Lower lobe of right lung (tissue), 2 donors: ENCODE measurements around the gene TCF7L1. TPM values are rescaled to one million over a fixed set of nuclear protein-coding genes. Genes with fewer than 3 reads are reported as not detected.
"Not testable (repeated sequence)": the region's sequence is repeated elsewhere in the genome, so short reads cannot be mapped to it uniquely, and the experiment has no call there.

Experiments used
- ATAC-seq, 2 donors: fragments of 200-7000 bp; cut with Tn5 transposase; one replicate each; pipeline ENCODE4 v1.9.1; 2020 to 2022; ENCODE audit warnings: mild to moderate bottlenecking in 2 of 2, moderate library complexity in 2 of 2
- DNase-seq: peaks from one replicate; pipeline ENCODE4 v3.0.0-alpha.2; 2020
- H3K27ac ChIP-seq: fragments of 200-600 bp; one replicate; pipeline ENCODE4 v1.8.0; 2022
- H3K27me3 ChIP-seq: fragments of 200-600 bp; one replicate; pipeline ENCODE4 v1.8.0; 2022; ENCODE audit warnings: low read depth
- H3K36me3 ChIP-seq: fragments of 200-600 bp; one replicate; pipeline ENCODE4 v1.8.0; 2022; ENCODE audit warnings: mild to moderate bottlenecking
- H3K4me1 ChIP-seq: fragments of 200-600 bp; one replicate; pipeline ENCODE4 v1.8.0; 2022
- H3K4me3 ChIP-seq: fragments of 200-600 bp; one replicate; pipeline ENCODE4 v1.8.0; 2022; ENCODE audit warnings: mild to moderate bottlenecking
- H3K9me3 ChIP-seq: fragments of 200-600 bp; one replicate; pipeline ENCODE4 v1.8.0; 2022
- intact Hi-C: fragments of 100-400 bp; cut with DNase I; formaldehyde crosslinking; loops from one replicate; pipeline ENCODE4 v1.11.0; 2022
- total RNA-seq: library from RNA; stranded (reverse); fragmentation: NEBNext Ultra II Directional; extraction: Animal tissue kit (Norgen Biotek cat#: 25700); gene quantifications from one replicate; pipeline ENCODE4 v1.2.1, GENCODE V29; 2021
- TF ChIP-seq, protein P1 (sequence below): fragments of 200-600 bp; IDR thresholded peaks from one replicate; pipeline ENCODE4 v1.8.0; 2022; ENCODE audit warnings: antibody characterized with exemption, mild to moderate bottlenecking
- donor health status: DM: no; HTN: yes; CAD: no; lungs with severe emphysema.

Gene TCF7L1
- total RNA-seq, 1 donor from 2014 or later = 17.1 TPM

DNA sequence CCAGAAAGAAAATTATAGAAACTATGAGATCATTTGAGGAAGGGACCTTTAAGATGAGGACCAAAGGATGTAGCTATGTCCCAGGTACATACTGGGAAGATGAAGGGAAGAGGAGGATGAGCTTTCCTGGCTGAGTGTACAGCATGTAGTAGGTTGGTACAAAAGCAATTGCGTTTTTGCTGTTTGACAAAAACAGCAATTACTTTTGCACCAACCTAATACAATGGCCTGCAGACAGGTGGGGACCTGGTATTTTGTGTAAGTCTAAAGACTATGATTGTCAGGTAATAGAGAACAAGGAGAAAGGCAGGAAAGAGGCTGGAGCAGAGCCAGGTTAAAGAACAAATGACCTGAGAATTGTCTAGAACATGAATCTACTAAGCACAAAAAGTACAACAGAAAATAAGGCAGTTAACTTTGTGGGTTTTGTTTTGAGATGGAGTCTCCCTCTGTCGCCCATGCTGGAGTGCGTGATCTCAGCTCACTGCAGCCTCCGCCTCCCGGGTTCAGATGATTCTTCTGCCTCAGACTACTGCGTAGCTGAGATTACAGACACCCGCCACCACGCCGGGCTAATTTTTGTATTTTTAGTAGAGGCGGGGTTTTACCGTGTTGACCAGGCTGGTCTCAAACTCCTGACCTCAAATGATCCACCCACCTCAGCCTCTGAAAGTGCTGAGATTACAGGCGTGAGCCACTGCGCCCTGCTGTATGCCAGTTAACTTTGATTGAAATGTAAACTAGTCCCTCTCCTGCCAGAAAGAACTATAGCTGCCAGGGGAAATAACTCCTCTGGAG, 197.8 kb downstream of the TCF7L1 start:
- H3K9me3 ChIP-seq = no peaks in the 10 kb centered on the region
- no peaks in the 10 kb centered on the region for H3K27me3 ChIP-seq
- H3K36me3 ChIP-seq = peaks cover 4% of the 10 kb centered on the region
- no peak overlapping the region for H3K27ac ChIP-seq
- DNase-seq = no peak
- H3K4me1 ChIP-seq = peaks cover 8% of the 10 kb centered on the region
- intact Hi-C loops = no loop called here
- no peak for ATAC-seq
- no peak overlapping the region for H3K4me3 ChIP-seq
- TF ChIP-seq, protein P1, sequence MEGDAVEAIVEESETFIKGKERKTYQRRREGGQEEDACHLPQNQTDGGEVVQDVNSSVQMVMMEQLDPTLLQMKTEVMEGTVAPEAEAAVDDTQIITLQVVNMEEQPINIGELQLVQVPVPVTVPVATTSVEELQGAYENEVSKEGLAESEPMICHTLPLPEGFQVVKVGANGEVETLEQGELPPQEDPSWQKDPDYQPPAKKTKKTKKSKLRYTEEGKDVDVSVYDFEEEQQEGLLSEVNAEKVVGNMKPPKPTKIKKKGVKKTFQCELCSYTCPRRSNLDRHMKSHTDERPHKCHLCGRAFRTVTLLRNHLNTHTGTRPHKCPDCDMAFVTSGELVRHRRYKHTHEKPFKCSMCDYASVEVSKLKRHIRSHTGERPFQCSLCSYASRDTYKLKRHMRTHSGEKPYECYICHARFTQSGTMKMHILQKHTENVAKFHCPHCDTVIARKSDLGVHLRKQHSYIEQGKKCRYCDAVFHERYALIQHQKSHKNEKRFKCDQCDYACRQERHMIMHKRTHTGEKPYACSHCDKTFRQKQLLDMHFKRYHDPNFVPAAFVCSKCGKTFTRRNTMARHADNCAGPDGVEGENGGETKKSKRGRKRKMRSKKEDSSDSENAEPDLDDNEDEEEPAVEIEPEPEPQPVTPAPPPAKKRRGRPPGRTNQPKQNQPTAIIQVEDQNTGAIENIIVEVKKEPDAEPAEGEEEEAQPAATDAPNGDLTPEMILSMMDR = no peak

DNA sequence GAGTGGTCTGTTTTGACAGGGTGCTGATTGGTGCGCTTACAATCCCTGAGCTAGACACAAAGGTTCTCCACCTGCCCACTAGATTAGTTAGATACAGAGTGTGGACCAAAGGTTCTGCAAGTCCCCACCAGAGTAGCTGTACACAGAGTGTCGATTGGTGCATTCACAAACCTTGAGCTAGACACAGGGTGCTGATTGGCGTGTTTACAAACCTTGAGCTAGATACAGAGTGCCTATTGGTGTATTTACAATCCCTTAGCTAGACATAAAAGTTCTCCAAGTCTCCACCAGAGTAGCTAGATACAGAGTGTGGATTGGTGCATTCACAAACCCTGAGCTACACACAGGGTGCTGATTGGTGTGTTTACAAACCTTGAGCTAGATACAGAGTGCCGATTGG, 200.7 kb downstream of the TCF7L1 start:
- not testable (repeated sequence) for H3K4me3 ChIP-seq

DNA sequence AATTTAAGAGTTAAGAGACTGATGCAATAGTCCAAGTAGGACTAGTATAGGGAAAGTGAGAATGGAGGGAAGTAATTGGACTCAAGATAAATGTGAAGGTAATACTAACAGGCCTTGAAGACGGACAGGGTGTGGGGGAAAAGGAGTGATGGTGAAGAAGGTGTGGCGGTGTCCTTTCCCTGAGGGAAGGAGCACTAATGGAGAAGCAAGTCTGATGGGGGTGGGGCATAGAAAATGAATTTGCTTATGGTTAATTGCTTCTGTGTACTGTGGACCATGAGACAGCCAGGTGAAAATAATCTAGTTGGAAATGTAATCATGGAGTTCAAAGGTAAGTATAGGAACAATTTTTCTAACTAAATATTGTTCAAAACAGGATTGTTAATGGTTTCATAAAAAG, 201.7 kb downstream of the TCF7L1 start:
- Histone ChIP-seq H3K36me3 (no peaks in the 10 kb centered on the region), H3K9me3 (no peaks in the 10 kb centered on the region), H3K4me1 (no peaks in the 10 kb centered on the region), H3K4me3 (no peak overlapping the region), H3K27ac (no peak overlapping the region), H3K27me3 (no peaks in the 10 kb centered on the region)
- ATAC-seq (no peak), DNase-seq (no peak)
- TF ChIP-seq, protein P1 = no peak
- intact Hi-C loops = no loop called here

More for the DNA sequence above, 200.7 kb downstream of the TCF7L1 start:
- H3K27me3 ChIP-seq, H3K4me1 ChIP-seq, intact Hi-C loops, H3K9me3 ChIP-seq, H3K27ac ChIP-seq, DNase-seq, ATAC-seq, H3K36me3 ChIP-seq: not testable (repeated sequence)

DNA sequence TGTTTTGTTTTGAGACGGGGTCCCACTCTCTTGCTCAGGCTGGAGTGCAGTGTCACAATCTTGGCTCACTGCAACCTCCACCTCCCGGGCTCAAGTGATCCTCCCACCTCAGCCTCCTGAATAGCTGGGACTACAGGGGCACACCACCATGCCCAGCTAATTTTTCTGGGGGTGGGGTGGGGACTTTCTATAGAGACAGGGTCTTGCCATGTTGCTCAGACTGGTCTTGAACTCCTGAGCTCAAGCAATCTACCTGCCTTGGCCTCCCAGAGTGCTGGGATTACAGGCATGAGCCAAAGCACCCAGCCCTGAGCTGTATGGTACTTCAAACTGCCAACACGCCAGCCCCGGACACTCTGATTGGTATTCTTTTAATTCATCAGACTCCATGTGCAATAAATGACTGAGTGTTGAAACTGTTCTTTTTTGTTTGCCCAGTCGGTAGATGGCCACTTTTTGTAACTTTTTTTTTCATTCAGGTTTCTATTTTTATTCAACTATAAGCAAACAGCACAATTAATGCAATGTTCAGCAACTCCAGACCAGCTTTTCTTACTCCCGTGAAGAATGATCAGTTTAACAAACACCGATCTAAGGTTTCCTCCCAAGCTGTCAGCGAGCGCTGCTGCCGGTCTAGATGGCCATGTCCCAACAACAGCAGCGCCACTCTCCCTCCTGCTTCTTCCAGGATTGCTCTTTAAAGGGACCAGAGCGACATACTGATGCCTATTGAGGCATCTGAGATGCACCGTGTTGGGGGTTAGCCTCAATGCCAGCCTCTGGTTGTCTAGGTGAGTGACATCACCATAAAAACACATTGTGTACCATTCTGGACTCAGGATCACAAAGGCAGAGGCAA, 207.1 kb downstream of the TCF7L1 start:
- no peaks in the 10 kb centered on the region for H3K4me1 ChIP-seq
- H3K36me3 ChIP-seq = peaks cover 34% of the 10 kb centered on the region
- TF ChIP-seq, protein P1 = no peak
- no peaks in the 10 kb centered on the region for H3K27me3 ChIP-seq
- H3K27ac ChIP-seq = no peak overlapping the region
- no peaks in the 10 kb centered on the region for H3K9me3 ChIP-seq
- ATAC-seq (peak; percentile 58 to 73), DNase-seq (no peak)
- no peak overlapping the region for H3K4me3 ChIP-seq
- intact Hi-C loops = no loop called here

DNA sequence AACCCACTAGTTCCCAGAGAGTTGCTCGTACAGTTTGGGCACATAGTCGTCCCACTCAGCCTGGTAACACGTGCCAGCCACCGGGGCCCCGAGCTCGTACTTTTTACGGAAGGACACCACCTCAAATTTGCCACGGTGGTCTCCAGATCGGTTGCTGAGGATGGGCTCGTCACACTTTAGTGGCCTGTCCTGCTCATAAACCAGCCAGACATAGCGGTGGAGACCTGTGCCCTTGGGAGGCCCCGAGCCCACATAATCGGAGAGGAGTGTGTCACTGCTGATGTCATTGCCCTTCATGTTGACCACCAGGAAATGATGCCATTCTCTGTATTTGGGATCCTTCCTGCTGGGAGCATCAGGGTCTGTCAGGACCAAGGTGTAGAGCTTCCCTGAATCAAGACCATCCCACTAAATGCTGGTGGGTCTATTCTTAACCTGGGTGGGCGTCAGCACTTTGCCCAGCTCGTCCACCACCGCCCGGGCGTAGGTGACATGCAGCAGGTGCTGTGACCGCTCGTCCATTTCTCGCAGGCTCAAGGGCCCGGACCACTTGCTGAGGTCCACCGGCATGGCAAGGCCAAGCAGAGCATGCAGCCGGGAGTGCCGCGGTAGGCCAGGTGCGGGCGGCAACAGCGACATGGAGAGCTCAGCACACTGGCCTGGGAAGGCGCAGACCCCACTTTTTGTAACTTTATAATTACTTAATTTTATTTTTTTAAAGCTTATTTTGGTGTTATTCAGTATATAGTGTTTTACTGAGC, 208.3 kb downstream of the TCF7L1 start:
- Histone ChIP-seq H3K4me3 (no peak overlapping the region), H3K4me1 (no peaks in the 10 kb centered on the region), H3K27me3 (no peaks in the 10 kb centered on the region), H3K27ac (no peak overlapping the region), H3K36me3 (peaks cover 46% of the 10 kb centered on the region), H3K9me3 (no peaks in the 10 kb centered on the region)
- DNase-seq = no peak
- intact Hi-C loops = no loop called here
- TF ChIP-seq, protein P1 = no peak
- ATAC-seq = no peak
